NOMO-1 (cell line): ENCODE data around the gene MED13L.
"Not testable (repeated sequence)": the region's sequence is repeated elsewhere in the genome, so short reads cannot be mapped to it uniquely, and the experiment has no call there.

Experiments
- DNase-seq, 2 experiments: peaks; one replicate each; lab custom pipeline; 2025; ENCODE audit not compliant: unreplicated experiment in 2 of 2; lab: John Stamatoyannopoulos, UW

The MED13L gene

DNA sequence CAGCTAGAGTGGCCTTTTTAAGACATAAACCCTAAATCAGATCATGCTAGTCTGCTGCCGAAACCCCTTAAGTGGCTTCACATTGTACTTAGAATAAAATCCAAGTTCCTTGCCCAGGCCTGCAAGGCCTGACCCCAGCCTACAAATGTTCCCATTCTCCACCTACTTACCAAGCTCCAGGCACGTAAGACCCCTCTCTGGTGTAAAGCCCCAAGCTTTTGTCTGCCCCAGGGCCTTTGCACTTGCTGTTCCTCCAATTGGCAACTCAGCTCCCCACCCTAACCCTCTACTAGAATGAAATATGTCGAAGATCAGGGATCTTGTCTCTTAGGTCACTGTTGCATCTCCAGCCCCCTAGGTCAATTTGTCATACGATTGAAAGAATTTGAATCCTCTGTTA is 27.1 kb upstream of the MED13L start:
- no peak for DNase-seq

DNA sequence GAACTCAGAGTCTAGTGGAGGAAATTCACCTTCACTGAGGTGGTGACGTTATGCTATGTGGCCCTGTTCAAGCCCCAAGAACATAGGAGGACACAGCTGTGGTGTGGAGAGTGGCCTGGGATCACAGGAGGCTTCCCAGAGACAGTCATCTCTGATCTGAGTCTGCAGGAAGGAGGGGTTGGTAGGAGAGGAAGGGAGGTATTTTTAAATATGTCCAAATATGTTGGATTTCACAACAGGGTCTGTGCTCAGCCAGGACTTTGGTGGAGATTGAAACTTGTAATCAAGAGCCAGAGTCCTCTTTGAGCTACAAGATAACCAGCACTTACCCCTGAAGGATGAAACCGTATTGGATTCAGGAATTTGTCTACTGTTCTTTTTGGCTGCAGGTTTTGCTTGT is 26.4 kb upstream of the MED13L start:
- DNase-seq, result peak; percentile 43 to 84

- no peak for DNase-seq
These were observed 25.6 kb upstream of the MED13L start for GRCh38 chr12:116303066-116303465.

DNA sequence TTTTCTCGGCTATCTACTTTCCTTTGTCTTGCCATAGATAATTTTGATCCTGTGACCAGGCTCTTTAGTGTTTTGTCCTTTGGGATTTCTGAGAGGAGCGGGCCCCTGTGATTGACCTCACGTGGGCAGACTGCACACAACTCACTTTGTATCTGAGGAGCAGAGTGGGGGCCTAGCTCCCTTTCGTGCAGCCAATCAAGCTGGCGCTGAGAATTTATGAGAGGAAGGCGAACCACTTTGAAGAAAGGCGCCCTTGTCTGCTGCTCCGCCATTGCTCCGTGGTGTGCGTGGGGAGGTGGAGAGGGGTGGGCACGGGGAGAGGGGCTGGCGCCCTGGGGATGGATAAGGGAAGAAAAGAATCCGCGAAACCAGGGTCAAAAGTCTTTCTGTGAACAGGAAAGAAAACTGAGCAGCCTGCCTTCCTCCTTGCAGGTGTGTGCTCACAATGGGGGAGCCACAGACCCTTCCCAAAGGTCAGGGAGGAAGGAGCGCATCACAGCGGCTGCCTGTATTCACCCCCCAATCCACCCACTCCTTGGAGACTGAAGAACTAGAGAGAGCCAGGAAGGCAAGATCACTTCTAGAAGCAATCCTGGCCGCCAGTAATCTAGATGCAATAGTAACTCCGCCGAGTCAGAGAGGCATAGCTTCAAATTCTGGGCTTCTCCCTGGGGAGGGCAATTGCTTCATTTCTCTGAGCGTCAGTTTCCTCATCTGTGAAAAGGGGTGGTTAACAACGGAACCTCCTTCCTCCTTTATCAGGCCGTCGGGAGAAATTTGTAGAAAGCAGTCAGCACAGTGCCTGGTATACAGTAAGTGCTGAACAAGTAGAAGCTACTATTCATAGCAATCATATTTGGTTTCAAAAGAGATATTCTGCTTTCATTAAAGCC is 24.9 kb upstream of the MED13L start:
- DNase-seq, result peak; percentile 17 to 34

DNA sequence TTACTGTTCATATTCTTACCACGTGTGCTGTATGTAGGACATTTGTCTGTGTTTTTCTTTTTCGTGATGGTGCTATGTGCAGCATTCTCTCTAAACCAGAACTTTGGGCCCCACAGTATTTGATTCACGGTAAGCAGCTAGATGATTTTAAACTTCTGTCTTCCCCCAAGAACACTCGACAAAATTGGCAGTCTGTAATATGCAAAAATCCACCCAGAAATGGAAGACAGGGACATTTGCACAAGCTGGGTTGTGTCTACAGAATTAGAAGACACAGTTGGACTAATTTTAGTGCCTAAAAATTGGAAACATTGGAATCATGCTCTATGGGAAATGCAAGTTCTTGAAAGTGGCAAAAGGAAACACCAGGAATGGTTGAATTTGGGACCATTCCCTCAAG is 24.1 kb upstream of the MED13L start:
- no peak for DNase-seq

DNA sequence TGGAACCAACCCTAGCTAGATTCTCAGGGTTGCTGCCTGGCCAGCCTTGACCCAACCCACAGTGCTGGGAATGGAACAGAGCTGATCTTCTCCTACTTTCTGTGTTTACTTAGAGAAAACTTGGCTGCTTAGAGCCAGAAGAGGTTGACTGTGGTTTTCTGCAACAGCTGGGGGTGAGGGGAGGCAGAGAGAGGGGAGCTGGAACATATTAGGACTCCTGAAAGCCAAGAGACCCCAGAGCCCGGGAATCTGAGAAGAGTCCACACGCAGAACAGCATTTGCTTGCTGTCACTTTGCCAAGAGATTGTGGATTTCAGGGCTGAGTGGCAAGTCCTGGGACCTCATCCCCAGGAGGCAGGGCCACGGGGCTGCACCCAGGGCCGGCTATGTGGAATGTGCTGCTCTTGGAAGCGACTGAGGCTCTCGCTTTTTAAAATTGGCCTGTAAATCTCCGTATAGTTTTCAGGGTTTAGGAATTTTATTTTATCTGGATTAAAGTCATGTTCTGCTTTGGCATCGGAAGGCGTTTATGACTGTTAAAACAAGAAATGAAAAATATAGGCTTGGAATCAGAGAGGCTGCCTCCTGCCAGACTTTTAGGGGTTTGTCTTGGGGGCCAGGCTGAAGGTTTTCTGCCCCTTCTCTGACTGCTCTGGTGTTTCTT is 22.3 kb upstream of the MED13L start:
- DNase-seq, result no peak

- peak; percentile 43 to 55 for DNase-seq
These were observed 21.6 kb upstream of the MED13L start for GRCh38 chr12:116299064-116299463.

DNA sequence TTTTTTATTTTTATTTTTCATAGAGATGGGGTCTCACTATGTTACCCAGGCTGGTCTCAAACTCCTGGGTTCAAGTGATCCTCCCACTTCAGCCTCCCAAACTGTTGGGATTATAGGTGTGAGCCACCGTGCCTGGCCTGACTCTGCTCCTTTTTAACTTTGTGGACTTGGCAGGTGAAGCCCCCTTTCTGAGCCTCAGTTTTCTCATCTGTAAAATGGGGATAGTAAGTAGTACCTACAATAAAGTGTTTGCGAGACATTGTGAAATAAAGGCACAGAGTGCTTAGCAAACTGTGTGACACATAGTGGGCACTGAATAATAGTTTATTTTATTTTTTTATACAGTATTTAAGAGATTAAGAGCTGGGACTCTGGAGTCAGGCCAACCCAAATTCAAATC is 21.1 kb upstream of the MED13L start:
- no peak for DNase-seq

DNA sequence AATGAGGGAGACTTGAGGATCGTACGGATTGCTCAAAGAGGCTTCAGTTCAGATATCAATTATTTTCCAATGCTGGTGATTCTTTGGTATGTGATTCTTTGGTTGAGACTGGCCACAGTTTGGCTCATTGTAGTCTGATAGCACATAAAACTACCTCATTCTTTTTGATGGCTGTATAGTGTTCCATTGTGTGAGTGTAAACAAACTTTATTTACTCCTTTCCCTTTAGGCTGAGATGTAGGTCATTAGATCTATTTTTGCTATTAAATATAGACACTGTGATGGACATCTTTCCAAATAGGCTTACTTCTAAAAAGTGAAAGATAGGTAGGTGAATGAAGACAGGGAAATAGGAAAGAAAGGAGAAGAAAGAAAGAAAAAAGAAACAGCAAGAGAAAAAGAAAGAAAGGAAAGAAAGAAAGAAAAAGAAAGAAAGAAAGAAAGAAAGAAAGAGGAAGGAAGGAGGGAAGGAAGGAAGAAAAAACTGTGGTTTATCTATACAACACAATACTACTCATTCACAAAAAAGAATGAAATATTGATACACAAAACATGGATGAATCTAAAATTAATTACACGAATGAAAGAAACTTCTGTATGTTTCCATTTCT is 19.8 kb upstream of the MED13L start:
- DNase-seq, result no peak

DNA sequence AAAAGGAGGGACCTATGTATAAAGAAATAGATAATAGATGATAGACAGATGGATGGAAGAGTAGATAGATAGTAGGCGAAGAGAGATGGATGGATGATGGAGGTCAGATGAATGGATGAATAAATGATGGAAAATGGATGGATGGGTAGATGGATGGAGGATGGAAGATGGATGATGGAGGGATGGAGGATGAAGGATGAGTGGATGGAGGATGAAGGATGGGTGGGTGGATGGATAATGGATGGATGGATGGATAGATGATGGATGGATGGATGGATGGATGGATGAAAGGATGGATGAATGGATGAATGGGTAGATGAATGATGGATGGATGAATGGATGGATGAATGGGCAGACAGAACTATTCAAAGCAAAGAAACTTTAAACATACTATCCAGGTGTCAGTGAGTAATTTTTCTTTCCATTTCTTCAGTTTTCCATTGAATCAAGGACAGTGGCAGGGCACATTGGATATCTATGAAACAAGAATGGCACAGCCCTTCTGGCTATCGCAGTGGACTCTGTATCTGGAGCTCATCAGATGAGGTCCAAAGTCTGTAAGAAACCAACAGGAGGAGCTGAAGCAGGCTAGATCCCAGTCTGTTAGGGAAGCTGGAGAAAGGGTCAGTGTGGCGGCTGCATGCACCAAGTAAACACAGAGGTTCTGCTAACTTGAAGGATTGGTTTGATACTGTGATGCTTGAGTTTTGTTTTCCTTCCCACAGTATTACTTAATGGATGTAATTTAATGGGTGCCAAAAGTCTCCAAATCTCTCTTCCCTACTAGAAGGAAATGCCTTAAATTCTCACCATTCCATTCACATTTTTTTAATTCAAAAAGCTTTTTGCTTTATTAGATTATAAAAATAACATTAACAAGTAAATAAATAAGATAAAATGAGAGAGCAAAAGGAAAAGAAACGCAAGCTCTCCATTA is 18.1 kb upstream of the MED13L start:
- no peak for DNase-seq

DNA sequence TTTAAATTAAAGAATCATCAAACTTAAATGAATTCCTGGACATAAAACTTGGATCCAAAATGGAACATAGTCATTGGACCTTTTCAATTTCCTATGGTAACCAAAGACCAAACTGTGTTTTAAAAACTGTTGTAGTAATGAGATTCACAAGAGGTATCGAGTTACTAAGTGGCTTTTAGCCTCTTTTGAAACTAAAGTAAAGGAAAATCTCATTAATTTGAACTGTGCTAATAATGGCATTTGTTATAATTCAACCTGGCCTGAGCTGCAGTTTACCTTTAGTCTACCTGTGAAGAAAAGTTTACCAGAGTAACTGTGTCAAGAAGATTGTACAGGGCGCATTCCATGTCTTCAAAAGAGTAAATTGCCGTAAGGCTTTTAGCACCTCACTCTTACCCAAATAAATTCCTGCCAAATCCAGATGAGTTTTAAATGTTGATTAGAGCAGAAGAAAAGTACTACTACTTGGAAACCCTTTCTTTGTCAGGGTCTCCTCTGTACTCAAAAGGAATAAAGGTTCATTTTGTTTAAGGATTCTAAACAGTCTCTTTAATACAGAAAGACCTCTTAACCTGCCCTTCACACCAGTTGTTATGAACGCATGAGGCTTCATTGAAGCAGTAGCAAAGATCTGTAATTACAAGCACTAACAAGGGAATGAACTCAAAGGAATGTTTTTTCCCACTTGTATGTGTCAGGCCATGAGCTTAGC is 17.1 kb upstream of the MED13L start:
- no peak for DNase-seq

GRCh38 chr12:116293687-116294453 is 16.4 kb upstream of the MED13L start:
- DNase-seq, result no peak

GRCh38 chr12:116291218-116291617 is 13.7 kb upstream of the MED13L start:
- no peak for DNase-seq

- no peak for DNase-seq
These were observed 11.2 kb upstream of the MED13L start for GRCh38 chr12:116288735-116289134.

DNA sequence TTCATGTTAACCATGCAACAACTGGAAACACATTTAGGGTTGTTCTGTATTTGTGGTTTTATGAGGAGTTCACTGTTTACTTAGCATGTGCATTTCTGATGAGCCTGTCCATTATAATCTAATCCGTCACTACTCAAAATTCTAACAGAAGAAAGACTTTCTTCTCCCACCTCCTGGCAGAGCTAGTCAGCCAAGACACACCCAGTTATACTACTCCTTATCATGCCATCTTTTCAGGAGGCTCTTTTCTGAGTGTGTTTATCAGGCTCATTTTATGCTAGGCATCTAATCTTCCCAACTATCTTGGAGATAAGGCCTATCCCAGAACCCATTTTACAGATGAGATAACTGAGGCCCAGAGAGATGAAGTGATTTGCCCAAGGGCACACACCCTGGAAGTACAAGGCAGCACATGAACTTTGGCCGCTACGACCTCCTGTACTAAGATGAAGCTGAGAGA is 10.4 kb upstream of the MED13L start:
- no peak for DNase-seq

- DNase-seq, result peak; percentile 89 to 94
These were observed 6.9 kb upstream of the MED13L start for GRCh38 chr12:116284396-116284795.

DNA sequence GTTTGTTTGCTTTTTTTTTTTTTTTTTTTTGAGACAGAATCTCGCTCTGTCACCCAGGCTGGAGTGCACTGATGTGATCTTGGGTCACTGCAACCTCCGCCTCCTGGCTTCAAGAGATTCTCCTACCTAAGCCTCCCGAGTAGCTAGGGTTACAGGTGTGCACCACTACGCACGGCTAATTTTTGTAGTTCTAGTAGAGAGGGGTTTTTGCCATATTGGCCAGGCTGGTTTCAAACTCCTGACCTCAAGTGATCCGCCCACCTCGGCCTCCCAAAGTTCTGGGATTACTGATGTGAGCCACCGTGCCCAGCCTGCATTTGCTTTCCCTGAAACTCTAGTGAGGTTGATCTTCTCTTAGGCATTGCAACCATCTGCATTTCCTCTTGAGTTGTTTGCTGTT is 6.4 kb upstream of the MED13L start:
- not testable (repeated sequence) for DNase-seq

GRCh38 chr12:116282371-116283286 is 5.1 kb upstream of the MED13L start:
- DNase-seq, result peak in 1 of 2 experiments; percentile 48
